ENCODE measurements around the gene NDEL1. TPM values are rescaled to one million over a fixed set of nuclear protein-coding genes. Genes with fewer than 3 reads are reported as not detected.

The NDEL1 gene
- total and polyA plus RNA-seq, 2 donors (not counting 3 experiments of a cell fraction or from before 2014, with no cell fraction given): 60.0 to 87.4 TPM

GRCh38 chr17:8417806-8418205 lies 17.9 kb upstream of the NDEL1 start:
- no peak overlapping the region for H2AFZ ChIP-seq (ENCODE audit: low read depth, low read length)
- FAIRE-seq: no peak

More at GRCh38 chr17:8417806-8418205, 17.9 kb upstream of the NDEL1 start:
- no peak for TF ChIP-seq CTCF (IDR thresholded peaks at IDR 0.05; ENCODE audit: extremely low read depth in 1 of 2, insufficient read depth in 1 of 2, low read depth in 1 of 2, low read length in 2 of 2)
- TF ChIP-seq JUN (IDR thresholded peaks at IDR 0.05; ENCODE audit: borderline replicate concordance, insufficient read depth, insufficient read length, low read depth): no peak
- no peak for TF ChIP-seq POLR2A (IDR thresholded peaks at IDR 0.05; ENCODE audit: low read depth, low read length)
- TF ChIP-seq MAX (IDR thresholded peaks at IDR 0.05; ENCODE audit: insufficient read depth, insufficient read length): no peak
- TF ChIP-seq EZH2 (IDR thresholded peaks at IDR 0.05; ENCODE audit: borderline replicate concordance, low read depth, low read length, severe bottlenecking): no peak
- H3K4me2 ChIP-seq (ENCODE audit: insufficient read depth, low read length): no peak overlapping the region
- peaks cover 12% of the 10 kb centered on the region for H3K4me1 ChIP-seq (ENCODE audit: control insufficient read depth, extremely low read depth, insufficient read depth, low read length)
- intact Hi-C loops (cut with micrococcal nuclease): no loop called here
- H3K27me3 ChIP-seq (ENCODE audit: control insufficient read depth in 2 of 2, insufficient read depth in 2 of 2, low read length in 2 of 2): peaks cover 2 to 6% of the 10 kb centered on the region in 2 experiments
- H4K20me1 ChIP-seq (replicated peaks; ENCODE audit: control insufficient read depth, extremely low read depth, insufficient read depth, low read length): no peaks in the 10 kb centered on the region
- no peaks in the 10 kb centered on the region for H3K9me3 ChIP-seq (replicated peaks; ENCODE audit: control insufficient read depth, insufficient read depth, low read length)
- H3K4me3 ChIP-seq (replicated peaks in 1 of 3; ENCODE audit: insufficient read depth in 1 of 3, low read depth in 1 of 3, low read length in 3 of 3): no peak overlapping the region
- no TSS peak for BruUV-seq (replicated peaks)
- dilution Hi-C loops (cut with MboI; ENCODE audit: extremely low pct_ligation_motif_present, low sequenced_read_pairs): no loop called here
- H3K27ac ChIP-seq (ENCODE audit: insufficient read depth, low read depth, low read length): no peak overlapping the region
- no peaks in the 10 kb centered on the region for H3K79me2 ChIP-seq (ENCODE audit: control insufficient read depth, insufficient read depth, low read length)
- H3K9ac ChIP-seq (replicated peaks; ENCODE audit: extremely low read depth, insufficient read depth, low read length): no peak overlapping the region
- no peak for DNase-seq (ENCODE audit: low read depth, low spot score)
- no peaks in the 10 kb centered on the region for H3K9me1 ChIP-seq (replicated peaks; ENCODE audit: control insufficient read depth, extremely low read depth, insufficient read depth, low read length)
- H3K36me3 ChIP-seq (ENCODE audit: control insufficient read depth in 2 of 2, extremely low read depth in 1 of 2, insufficient read depth in 2 of 2, low read length in 2 of 2): no peaks in the 10 kb centered on the region
- CTCF ChIA-PET: interaction anchor here (4.0 kb wide), 1 partner anchor 8 kb away, joined by 29 read pairs; no protein-coding TSS in a partner anchor
- POLR2A ChIA-PET: interaction anchor here (0.5 kb wide), 1 partner anchor 21 kb away, joined by 3 read pairs; no protein-coding TSS in a partner anchor
